ENCODE data around the gene CEACAM16.

Gene CEACAM16

DNA sequence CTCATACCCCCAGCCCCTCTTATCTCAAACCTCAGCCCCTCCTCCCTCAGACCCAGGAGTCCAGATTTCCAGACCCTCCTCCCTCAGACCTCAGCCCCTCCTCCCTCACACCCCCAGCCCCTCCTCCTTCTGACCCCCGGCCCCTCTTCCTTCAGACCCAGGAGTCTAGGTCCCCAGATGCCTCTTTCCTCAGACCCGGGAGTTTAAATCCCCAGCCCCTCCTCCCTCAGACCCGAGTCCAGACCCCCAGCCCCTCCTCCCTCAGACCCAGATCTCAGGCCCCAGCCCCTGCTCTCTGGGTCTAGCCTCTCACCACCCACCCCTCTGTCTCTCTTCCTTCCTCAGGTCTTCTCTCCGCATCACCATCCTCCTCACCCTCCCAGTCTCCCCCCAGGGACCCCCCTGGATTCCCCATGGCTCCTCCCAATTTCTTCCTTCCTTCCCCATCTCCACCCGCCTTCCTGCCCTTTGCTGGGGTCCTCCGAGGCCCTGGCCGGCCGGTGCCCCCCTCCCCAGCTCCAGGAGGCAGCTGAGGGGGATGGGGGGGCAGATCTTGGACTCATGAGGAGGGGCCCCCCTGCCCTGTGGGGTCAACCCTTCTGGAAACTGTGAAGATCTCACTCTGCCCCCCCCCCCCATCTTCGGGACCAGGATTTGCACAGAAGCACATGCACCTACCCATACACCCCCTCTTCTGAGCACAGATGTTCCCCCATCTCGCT is 60.3 kb downstream of the CEACAM16 start:
- DNase-seq (ENCODE audit: low read depth in 2 of 2): no peak

All from fibroblast of skin of left quadriceps (primary cell).